DOHH2 (cell line): ENCODE results near the gene ALDH1L1.

Experiments used
- H3F3A ChIP-seq: fragments of 200-600 bp; sonication (generic), shearing (Covaris generic); 2 replicates; pipeline ENCODE4 v1.6.0; 2016; ENCODE audit warnings: antibody characterized with exemption, mild to moderate bottlenecking; ENCODE audit not compliant: control insufficient read depth, insufficient read depth
- H3K27ac ChIP-seq: fragments of 200-600 bp; sonication (generic); 2 replicates; pipeline ENCODE4 v1.5.1; 2014; ENCODE audit warnings: low read depth, mild to moderate bottlenecking, low read length, moderate library complexity
- H3K27me3 ChIP-seq: fragments of 200-600 bp; sonication (generic); 2 replicates; pipeline ENCODE4 v1.6.1; 2014; ENCODE audit warnings: mild to moderate bottlenecking, low read length, mixed read lengths; ENCODE audit not compliant: control insufficient read depth
- H3K36me3 ChIP-seq: fragments of 200-600 bp; sonication (generic); 2 replicates; pipeline ENCODE4 v1.6.1; 2014; ENCODE audit warnings: mild to moderate bottlenecking, low read length, moderate library complexity, mixed read lengths; ENCODE audit not compliant: control insufficient read depth
- H3K4me1 ChIP-seq: fragments of 200-600 bp; sonication (generic); 2 replicates; pipeline ENCODE4 v1.6.1; 2014; ENCODE audit warnings: mild to moderate bottlenecking, low read length, mixed read lengths; ENCODE audit not compliant: control insufficient read depth
- H3K4me2 ChIP-seq: fragments of 200-600 bp; sonication (generic); 2 replicates; pipeline ENCODE4 v1.6.0; 2014; ENCODE audit warnings: mild to moderate bottlenecking, low read length, moderate library complexity
- H3K4me3 ChIP-seq: fragments of 200-600 bp; sonication (generic); 2 replicates; pipeline ENCODE4 v1.5.1; 2014; ENCODE audit warnings: mild to moderate bottlenecking, low read length, mixed read lengths
- H3K79me2 ChIP-seq: fragments of 200-600 bp; sonication (generic); 2 replicates; pipeline ENCODE4 v1.6.1; 2014; ENCODE audit warnings: mild to moderate bottlenecking, low read length, mixed read lengths; ENCODE audit not compliant: control insufficient read depth
- H3K9me2 ChIP-seq: fragments of 200-600 bp; sonication (generic); replicated peaks from 2 replicates; pipeline ENCODE4 v1.6.1; 2014; ENCODE audit warnings: mild to moderate bottlenecking, low read length, mixed read lengths; ENCODE audit not compliant: control insufficient read depth
- H3K9me3 ChIP-seq: fragments of 200-600 bp; sonication (generic); 2 replicates; pipeline ENCODE4 v1.6.1; 2014; ENCODE audit warnings: antibody characterized with exemption, low read length, mixed read lengths; ENCODE audit not compliant: control insufficient read depth, insufficient read depth
- H4K20me1 ChIP-seq: fragments of 200-600 bp; sonication (generic); 2 replicates; pipeline ENCODE4 v1.6.0; 2014; ENCODE audit warnings: low read depth, mild to moderate bottlenecking, antibody characterized with exemption, low read length, moderate library complexity; ENCODE audit not compliant: control insufficient read depth, insufficient read depth
- EZH2phosphoT487 ChIP-seq: fragments of 200-600 bp; sonication (generic); IDR thresholded peaks from 2 replicates; pipeline ENCODE4 v1.6.1; 2017; ENCODE audit warnings: borderline replicate concordance, mild to moderate bottlenecking, antibody characterized with exemption, low read length, moderate library complexity, mixed read lengths
- TF ChIP-seq, protein P1 (sequence below): fragments of 200-600 bp; sonication (generic); IDR thresholded peaks from one replicate; pipeline ENCODE4 v1.5.1; 2014; ENCODE audit warnings: antibody characterized with exemption, mild to moderate bottlenecking, low read depth, low read length; ENCODE audit not compliant: poor library complexity, severe bottlenecking

Gene ALDH1L1

DNA sequence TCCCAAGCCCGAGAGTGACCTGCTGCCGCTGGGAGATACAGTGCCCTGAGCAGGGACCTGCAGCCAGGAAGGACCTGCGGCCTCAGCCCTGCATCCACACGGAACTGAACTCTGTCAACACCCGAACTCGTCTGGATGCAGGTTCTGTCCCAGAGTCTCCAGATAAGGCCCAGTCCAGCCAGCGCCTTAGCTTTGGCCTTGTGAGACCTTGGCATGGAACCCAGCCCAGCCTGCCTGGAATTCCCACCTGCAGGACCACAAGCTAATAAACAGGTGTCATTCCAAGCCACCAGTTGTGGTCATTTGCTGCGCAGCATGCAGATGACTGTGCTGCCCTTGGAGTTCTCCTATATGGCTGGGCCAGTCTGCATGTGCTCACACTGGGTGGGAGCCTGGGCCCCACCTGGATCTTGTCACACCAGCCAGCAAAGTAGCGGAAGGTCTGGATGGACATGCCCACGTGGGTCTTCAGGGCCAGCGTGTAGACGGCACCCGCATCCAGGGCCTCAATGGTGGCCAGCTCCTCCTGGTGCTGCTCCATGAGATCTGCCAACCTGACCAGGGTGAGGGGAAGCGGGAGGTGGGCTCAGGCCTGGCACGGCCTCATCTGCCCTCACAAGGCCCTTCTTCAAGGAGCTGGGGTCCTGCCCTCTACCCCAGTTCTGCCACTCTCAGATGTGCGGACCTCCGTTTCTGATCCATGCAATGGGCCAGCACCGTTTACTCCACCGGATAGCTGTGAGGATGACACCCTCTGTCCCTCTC lies 49.2 kb downstream of the ALDH1L1 start:
- H4K20me1 ChIP-seq: no peaks in the 10 kb centered on the region
- H3K27me3 ChIP-seq: no peaks in the 10 kb centered on the region
- no peaks in the 10 kb centered on the region for H3F3A ChIP-seq

DNA sequence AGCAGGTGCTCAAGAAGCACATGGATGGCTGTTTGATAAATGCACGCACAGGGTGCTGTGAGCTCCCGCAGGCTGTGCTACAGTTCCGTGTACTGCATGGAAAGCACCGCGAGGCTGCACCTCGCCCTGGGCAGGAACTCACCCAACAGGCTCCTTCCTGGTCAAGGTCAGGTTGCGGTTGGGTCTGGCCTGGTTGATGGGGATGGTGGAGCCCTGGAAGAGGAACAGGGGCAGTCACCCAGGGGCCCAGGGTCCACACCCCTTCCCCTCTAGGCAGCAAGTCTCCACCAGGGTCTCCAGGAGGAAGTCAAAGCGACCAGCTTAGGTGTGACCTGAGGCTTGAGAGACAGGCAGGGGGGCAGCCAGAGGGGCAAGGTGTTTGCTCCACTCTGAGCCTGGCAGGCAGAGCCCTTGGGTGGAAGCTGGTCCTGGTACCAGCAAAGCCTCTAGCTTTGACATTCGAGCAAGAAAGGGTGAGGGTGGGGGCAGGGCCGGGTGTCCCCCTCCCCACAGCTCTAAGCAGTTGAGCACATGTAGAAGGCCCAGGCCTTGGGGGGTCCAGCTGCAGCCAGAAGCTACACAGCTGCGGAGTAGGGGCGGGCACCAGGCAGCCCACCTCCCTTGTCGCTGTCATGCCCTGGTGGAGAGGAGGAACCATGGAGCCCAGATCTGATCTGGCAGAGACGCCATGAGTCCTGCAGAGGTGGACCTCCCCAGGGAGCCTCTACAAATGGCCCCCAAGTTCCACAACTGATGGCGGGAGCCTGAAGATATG lies 50.1 kb downstream of the ALDH1L1 start:
- H3K27ac ChIP-seq: no peak overlapping the region
- H3K4me1 ChIP-seq: no peaks in the 10 kb centered on the region
- H3F3A ChIP-seq: no peaks in the 10 kb centered on the region
- H3K79me2 ChIP-seq: no peaks in the 10 kb centered on the region
- H3K9me2 ChIP-seq: no peaks in the 10 kb centered on the region
- no peaks in the 10 kb centered on the region for H4K20me1 ChIP-seq
- no peaks in the 10 kb centered on the region for H3K27me3 ChIP-seq
- H3K4me3 ChIP-seq: no peak overlapping the region
- no peaks in the 10 kb centered on the region for H3K9me3 ChIP-seq
- no peaks in the 10 kb centered on the region for H3K36me3 ChIP-seq
- TF ChIP-seq EZH2phosphoT487: no peak
- TF ChIP-seq, protein P1, sequence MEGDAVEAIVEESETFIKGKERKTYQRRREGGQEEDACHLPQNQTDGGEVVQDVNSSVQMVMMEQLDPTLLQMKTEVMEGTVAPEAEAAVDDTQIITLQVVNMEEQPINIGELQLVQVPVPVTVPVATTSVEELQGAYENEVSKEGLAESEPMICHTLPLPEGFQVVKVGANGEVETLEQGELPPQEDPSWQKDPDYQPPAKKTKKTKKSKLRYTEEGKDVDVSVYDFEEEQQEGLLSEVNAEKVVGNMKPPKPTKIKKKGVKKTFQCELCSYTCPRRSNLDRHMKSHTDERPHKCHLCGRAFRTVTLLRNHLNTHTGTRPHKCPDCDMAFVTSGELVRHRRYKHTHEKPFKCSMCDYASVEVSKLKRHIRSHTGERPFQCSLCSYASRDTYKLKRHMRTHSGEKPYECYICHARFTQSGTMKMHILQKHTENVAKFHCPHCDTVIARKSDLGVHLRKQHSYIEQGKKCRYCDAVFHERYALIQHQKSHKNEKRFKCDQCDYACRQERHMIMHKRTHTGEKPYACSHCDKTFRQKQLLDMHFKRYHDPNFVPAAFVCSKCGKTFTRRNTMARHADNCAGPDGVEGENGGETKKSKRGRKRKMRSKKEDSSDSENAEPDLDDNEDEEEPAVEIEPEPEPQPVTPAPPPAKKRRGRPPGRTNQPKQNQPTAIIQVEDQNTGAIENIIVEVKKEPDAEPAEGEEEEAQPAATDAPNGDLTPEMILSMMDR: no peak
- no peak overlapping the region for H3K4me2 ChIP-seq

More for the DNA sequence above, 49.2 kb downstream of the ALDH1L1 start:
- TF ChIP-seq EZH2phosphoT487: no peak
- TF ChIP-seq, protein P1: no peak
- Histone ChIP-seq H3K4me2 (no peak overlapping the region), H3K9me2 (no peaks in the 10 kb centered on the region), H3K36me3 (no peaks in the 10 kb centered on the region), H3K4me3 (no peak overlapping the region), H3K9me3 (no peaks in the 10 kb centered on the region), H3K79me2 (no peaks in the 10 kb centered on the region), H3K4me1 (no peaks in the 10 kb centered on the region), H3K27ac (no peak overlapping the region)

DNA sequence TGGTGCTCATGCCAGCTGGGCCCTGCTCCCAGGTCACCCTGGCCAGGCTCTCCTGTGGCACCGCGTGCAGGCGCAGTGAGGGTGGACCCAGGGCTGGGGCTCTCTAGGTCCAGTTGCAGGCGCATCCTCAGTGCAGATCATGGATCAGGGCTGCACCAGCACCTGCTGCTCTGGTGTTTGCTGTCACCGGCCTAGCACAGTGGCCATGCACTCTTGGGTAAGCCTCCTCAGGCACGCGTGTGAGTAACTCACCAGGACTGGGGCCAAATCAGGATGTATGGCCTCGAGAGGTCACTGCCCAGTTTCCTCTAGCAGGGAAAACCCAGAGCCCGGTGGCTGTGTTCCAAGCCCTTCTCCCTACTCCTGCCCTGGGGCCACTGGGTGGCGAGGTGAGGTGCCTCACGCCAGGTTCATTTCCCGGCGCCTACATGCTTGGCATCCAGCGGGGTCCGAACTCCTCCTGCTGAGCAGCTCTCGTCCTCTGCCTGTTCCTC lies 50.9 kb downstream of the ALDH1L1 start:
- Histone ChIP-seq H3K4me1 (no peaks in the 10 kb centered on the region), H3K36me3 (no peaks in the 10 kb centered on the region), H3K4me2 (no peak overlapping the region), H3K9me3 (no peaks in the 10 kb centered on the region), H4K20me1 (no peaks in the 10 kb centered on the region), H3K9me2 (no peaks in the 10 kb centered on the region), H3K4me3 (no peak overlapping the region), H3K27me3 (no peaks in the 10 kb centered on the region), H3F3A (no peaks in the 10 kb centered on the region), H3K27ac (no peak overlapping the region), H3K79me2 (no peaks in the 10 kb centered on the region)
- TF ChIP-seq, protein P1: no peak
- no peak for TF ChIP-seq EZH2phosphoT487
